Fibroblast of skin of abdomen (primary cell): ENCODE measurements around the gene ABCG1.

ENCODE experiments used
- DNase-seq: peaks from one replicate; pipeline ENCODE4 v3.0.0-alpha.2; 2013

ABCG1 gene

GRCh38 chr21:42308914-42309752 is 90.2 kb downstream of the ABCG1 start:
- DNase-seq: no peak

GRCh38 chr21:42309753-42310213 is 90.8 kb downstream of the ABCG1 start:
- peak; percentile 5 for DNase-seq

DNA sequence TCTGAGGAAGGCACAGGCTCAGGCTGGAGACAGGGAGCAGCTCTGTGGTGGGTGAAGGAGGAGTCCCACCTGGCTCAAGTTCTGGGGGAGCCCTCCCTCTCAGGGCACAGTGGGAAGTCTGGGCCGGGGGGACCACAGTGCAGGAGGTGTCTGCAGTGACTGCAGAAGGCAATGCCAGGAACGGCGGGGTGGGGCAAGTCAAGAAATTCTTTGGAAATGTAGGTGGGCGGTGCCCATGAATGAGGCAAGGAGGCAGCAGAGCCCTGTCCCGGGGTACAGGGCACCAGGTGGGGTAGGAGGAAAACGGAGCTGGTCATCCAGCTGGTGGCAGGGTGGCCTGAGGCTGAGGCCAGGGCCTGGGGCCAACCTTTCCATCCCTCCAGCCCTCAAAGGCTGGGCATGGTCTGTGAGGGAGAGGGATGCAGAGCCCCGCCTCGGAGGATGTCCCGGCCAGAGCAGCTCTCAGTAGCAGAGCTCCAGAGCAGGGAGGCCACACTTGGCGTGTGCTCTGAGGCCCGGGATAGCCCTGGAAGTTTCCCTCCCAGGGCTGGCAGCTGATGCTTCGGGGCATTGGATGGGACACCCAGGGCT is 91.6 kb downstream of the ABCG1 start:
- no peak for DNase-seq

- DNase-seq: no peak
These were observed 92.2 kb downstream of the ABCG1 start for GRCh38 chr21:42311160-42311559.

- no peak for DNase-seq
These were observed 93.1 kb downstream of the ABCG1 start for GRCh38 chr21:42311816-42312625.

DNA sequence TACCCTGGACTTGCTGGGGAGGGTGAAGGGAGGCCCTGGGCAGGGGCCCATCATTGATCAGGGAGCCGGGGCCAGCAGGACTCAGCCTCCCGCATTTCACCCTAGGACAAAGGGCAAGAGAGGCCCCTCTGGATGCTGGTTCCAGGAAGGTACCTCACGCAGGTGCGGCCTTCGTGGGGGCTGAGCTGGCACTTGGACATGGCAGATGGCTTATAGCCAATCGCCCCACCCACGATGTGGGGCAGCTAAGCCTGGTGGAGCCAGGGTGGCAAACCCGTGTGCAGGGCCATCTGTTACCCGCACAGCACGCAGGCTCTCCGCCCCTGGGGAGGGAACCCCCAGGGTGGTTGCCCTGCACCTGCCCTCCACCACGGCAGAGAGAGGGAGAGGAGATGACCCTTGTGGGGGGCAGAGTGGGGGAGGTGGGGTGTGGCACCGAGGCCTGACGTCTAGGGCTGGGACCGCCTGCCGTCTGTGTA is 93.7 kb downstream of the ABCG1 start:
- no peak for DNase-seq

DNA sequence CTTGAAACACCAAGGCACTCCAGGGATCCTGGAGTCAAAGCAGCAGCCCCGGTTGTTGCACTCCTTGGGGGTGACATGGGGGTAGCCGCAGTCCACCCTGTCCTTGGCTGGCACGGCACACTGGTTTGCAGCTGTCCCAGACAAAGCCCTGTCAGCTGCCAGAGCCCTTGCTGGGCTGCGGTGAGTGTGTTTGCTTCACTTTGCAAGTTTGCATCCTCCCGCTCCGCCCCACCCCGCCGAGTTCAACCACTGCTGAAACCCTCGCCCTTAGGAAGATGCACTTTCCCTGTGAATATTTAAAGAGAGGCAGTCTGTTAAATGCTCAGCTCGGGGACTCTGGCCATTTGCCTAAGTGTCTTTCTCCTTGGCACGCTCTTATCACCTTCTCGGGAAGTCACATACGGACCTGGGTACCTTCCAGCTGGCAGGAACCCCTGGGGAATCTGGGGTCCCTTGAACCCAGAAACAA is 94.6 kb downstream of the ABCG1 start:
- DNase-seq: no peak

DNA sequence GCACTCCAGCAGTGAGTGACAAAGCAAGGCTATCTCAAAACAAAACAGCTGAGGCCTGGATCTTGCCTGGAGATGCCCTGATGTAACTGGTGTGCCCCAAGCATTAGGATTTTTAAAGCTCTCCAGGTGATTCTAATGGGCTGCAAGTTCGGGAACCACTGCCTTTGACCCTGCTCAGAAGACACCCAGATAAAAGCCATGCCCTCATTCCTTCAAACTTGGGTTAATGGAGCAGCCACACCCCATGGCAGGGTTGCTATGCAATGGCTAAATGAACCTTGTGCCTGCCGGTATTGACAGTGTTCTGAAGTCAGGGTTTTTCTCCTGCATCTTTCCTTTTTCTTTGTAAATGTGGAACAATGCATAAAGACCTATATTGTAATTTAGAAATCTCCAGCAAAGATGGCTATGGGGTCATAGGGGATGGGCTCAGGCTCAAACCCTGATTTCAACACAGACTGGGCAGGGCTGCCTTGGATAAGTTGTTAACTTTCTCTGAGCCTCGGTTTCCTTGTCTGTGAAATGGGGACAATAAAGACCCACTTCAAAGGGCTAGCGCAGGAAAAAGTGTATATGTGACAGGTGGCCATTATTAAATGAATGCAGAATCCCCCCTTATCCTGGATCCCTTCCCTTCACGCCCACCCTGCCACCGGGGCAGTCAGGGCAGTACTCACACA is 95.8 kb downstream of the ABCG1 start:
- no peak for DNase-seq

DNA sequence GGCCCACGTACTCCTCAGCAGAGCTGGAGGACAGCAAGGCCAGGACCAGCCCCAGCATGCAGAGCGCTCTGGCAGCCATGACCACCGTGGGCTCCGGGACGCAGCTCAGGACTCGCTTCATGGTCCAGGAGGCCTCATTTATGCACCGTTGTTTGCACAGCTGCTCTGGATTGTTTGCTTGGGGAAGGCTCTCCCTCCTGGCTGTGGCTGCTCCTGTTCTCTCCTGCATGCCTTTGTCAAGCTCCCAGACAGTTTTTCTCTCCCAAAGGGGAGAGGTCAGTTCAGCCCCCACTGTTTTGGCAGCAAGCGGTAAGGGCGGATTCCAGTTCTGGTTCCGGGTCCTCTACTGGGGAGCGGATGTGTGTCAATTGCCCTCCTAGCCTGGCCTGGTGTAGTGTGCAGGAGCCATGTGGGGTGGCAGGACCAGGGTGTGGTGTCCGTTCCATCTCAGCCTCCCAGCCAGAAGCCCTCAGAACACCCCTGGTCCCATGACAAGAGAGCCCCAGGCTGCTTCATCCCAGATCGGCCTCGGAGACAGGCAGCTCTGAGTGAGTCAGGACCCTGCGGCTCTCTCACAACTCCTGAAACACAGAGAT is 96.5 kb downstream of the ABCG1 start, which contains the start of gene TFF3:
Gene TFF3, minus strand, starts transcription at position 114 of the 596 bp plus-strand sequence. Its CDS starts 35 bp downstream, at position 79.
- no peak for DNase-seq

DNA sequence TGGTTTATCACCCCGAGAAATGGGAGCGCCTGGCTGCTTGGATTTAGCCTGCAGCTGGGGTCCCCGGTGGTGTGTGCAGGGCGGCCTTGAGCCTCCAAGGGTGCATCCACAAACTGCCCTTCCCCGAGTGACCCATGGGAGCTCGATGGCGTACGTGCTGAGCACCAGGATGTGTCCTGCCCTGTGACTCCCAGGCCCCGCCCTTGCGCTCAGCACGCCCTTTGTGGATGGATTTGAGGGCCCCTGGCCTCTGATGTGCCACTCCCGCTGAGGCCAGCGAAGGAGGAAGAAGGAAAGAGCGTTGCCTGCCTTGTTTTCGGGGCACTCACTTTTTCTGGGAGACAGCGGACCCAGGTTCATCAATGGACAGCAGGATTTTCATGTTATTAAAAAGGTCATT is 98.0 kb downstream of the ABCG1 start:
- DNase-seq: no peak

DNA sequence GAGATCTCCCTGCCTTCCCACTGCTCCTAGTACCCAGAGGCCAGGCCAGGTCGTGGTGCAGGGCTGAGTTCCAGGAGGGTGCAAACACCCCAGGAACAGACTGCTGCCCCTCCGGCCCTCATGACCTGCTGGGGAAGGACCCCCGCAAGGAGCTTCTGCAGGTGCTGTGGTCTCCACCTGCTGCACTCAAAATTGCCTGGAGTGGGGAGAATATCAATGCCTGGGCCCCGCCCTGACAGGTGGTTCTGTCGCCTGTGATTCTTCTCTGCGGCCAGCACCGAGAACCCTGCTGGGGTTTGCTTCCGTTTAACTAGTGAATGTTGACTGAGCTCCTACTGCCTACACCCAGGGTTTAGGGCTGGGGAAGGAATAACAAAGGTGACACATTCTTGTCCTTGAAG is 98.4 kb downstream of the ABCG1 start:
- DNase-seq: no peak

DNA sequence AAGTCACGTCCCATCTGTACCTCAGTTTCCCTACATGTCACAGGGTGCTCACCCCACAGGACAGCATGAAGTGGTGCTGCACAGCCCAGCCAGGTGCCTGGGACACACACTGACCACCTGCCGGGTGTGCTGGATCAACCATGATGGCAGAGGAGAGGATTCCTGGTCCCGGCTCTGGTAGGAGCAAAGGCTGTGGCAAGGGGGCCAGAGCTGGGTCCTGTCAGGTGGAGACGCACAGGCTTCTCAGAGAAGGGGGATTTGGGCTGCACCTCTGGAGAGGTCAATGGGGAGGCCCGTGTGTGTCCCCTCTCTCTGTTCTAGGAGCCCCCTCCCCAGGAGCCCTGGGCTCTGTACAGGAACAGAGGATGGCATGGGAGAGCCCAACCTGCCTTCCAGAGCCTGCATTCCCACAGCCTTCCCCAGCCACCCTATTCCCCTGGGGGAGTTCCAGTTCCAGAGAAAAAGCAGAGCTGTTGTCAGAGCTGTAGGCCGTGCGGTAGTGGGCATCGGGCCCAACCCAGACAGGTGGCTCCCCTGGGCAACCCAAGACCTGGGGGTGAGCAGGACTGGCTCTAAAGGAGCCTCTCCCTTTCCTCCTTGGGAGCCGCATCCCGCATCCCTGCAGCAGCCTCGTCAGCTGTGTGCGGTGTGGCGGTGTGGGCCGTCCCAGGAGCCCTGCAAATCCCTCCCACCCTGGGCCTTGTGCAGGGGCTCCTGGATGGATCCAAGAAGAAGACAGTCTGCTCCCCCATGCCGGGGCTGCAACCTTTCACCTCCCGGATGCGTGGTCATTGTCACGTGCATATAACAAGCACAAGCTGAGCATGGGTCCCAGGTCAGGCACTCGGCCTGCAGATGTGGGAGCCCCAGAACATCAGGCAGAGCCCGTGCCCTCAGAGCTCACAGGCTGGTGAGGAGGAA is 99.1 kb downstream of the ABCG1 start:
- DNase-seq: no peak

DNA sequence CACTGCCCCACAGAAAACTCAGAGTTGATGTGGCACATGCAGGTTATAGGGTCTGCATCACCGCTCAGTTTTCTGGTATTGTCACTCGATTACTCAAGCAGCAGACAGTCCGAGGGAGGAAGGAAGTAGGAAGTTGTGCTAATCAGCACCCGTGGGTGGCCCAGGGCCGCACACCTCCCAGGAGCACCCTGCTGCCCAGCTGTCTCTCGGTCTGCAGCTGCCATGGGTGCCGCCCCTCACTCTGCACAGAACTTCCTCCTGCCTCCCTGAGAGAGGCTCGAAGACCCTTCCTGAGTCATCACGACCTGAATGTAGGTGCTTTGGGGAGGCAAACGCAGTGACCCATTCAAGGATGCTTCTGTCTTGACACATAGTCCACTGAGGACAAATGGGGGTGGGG is 100.4 kb downstream of the ABCG1 start:
- no peak for DNase-seq

DNA sequence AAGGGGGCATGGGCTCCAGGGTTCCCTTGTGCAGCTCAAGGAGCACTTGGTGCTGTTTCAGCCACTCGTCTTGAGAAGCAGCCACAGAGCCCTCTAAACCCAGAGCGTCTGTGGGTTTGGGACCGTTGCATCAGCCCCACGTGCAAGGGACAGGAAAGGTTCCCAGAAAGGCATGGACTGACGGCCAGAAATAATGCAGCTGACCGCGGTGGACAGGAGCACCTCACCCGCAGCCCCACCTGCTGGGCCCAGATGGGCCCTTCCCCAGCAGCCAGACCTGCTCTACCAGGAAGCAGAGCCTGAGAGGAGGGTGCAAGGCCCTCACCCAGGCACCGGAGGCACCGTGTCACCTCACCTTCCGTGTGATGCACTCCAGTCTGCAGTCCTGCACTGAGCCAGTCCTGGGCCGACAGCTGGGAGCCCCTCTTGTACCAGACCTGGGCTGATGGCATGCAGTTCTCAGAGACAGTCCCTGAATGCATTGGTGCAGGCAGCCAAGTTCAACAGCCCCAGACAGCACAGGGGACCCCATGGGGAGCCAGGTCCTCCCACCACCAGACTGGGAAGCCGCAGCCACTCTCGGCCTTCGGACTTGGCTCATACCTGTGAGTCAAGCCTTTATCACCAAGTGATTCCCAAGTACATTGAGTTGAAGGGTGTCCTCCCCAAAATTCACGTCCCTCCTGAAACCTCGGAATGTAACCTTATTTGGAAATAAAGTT is 101.1 kb downstream of the ABCG1 start:
- no peak for DNase-seq

- DNase-seq: no peak
These were observed 101.9 kb downstream of the ABCG1 start for GRCh38 chr21:42320791-42321190.

DNA sequence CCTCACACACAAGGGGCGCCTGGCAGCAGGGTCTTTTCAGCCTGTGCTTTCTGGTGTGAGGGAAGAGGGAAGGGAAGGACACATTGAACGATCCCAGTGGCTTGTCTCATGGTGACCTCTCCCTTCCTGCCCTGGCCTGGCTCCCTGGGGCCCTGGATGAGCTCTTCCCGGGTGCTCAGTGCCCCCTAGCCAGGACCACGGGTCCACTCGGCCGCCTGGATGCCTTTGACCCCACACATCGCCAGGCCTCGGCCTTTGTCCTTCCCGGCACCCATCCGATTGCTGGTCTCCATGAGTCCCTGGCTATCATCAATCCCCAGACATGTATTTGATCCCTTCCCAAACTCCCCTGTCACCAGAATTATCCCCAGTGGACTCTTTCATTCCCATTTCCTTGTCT is 102.3 kb downstream of the ABCG1 start:
- no peak for DNase-seq

- no peak for DNase-seq
These were observed 102.9 kb downstream of the ABCG1 start for GRCh38 chr21:42321845-42322244.

DNA sequence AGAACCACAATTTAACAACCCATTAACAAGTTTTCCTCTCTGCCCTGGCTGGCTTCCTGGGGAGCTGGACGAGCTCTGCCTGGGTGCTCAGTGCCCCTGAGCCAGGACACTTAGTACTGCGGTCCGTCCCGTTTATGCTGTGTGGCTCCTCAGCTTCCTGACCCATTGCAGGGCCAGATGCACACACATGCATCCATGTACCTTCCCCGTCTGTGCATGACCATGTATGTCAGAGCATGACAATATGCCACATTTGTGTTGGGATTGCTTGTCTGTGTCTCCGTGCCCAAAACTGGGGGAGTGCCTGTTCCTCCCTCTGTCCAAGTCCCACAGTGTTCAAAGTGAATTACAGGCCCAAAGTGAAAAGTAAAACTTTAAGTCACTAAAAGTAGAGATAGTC is 106.0 kb downstream of the ABCG1 start:
- no peak for DNase-seq

- no peak for DNase-seq
These were observed 111.7 kb downstream of the ABCG1 start for GRCh38 chr21:42330380-42331371.
